Measurements from ENCODE around the gene PCDHGA5.
"Not testable (repeated sequence)": the region's sequence is repeated elsewhere in the genome, so short reads cannot be mapped to it uniquely, and the experiment has no call there.

Gene PCDHGA5

DNA sequence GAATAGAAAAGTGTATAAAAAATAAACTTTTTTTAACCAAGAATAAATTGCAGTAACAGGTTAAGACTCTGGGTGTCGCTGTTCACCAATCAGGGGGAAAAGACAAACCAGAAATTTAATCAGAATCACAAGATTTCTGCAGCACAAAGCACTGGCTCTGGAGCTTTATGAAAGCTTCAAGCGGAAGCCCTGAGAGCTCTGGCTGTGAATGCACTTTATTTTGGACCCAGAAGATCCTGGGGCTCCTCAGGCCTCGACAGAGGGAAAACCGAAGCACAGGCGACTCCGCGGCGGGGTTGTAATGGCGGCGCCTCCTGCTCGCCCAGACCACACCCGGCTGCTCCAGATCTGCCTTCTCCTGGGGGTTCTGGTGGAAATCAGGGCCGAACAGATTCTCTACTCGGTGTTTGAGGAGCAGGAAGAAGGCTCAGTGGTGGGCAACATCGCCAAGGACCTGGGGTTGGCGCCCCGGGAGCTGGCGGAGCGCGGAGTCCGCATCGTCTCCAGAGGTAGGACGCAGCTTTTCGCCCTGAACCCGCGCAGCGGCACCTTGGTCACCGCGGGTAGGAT lies 9.0 kb upstream of the PCDHGA5 start, which contains the start of gene PCDHGA4:
TSS of gene PCDHGA4 (plus strand) at position 122 of the 570 bp plus-strand sequence. CDS start at position 209, 87 bp downstream.
- DNase-seq, result no peak

DNA sequence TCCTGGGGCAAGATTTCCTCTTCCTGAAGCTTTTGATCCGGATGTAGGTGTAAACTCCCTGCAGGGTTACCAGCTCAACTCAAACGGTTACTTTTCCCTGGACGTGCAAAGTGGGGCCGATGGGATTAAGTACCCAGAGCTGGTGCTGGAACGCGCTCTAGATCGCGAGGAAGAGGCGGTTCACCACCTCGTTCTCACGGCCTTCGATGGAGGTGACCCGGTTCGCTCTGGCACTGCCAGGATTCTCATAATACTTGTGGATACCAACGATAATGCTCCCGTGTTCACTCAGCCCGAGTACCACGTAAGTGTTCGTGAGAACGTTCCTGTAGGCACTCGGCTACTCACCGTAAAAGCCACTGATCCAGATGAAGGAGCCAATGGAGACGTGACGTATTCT lies 8.3 kb upstream of the PCDHGA5 start:
- no peak for DNase-seq

DNA sequence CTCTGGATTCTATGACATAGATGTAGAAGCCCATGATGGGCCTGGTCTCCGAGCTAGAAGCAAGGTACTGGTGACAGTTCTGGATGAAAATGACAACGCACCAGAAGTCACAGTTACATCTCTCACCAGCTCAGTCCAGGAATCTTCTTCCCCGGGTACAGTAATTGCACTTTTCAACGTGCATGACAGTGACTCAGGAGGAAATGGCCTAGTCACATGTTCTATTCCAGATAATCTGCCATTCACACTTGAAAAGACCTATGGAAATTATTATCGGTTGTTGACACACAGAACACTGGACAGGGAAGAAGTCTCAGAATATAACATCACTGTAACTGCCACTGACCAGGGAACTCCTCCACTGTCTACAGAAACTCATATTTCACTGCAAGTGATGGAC lies 7.8 kb upstream of the PCDHGA5 start:
- no peak for DNase-seq

DNA sequence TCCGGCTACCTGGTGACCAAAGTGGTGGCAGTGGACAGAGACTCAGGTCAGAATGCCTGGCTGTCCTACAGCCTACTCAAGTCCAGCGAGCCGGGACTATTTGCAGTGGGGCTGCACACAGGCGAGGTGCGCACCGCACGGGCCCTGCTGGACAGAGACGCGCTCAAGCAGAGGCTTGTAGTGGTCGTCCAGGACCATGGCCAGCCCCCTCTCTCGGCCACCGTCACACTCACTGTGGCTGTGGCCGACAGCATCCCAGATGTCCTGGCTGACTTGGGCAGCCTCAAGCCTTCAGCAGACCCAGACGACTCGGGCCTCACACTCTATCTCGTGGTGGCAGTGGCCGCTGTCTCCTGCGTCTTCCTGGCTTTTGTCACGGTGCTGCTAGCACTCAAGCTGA lies 7.0 kb upstream of the PCDHGA5 start:
- no peak for DNase-seq

DNA sequence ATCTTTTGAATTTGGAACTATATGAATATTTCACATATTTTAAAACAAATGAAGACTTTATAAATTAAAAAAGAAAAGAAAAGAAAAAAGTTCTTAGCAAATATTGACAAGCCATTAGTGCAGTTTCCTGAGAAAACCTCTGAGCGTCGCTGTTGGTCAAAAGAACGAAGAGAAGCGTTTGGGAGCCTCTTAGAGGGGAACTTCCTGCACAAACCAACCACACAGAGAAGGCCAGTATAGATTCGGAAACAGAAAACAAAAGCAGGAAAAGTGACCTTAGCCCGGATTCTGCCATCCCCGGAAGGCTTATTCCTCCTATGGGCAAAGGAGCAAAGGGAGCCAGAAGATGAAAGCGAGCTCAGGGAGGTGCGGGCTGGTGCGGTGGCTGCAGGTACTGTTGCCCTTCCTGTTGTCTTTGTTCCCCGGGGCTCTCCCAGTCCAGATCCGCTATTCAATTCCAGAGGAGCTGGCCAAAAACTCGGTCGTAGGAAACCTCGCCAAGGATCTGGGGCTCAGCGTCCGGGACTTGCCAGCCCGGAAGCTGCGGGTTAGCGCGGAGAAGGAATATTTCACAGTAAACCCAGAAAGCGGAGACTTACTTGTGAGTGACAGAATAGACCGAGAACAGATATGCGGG lies 4.1 kb upstream of the PCDHGA5 start, which contains the start of gene PCDHGB2:
TSS of gene PCDHGB2 (plus strand) at position 205 of the 637 bp plus-strand sequence. CDS start at position 347, 142 bp downstream.
- DNase-seq, result no peak

DNA sequence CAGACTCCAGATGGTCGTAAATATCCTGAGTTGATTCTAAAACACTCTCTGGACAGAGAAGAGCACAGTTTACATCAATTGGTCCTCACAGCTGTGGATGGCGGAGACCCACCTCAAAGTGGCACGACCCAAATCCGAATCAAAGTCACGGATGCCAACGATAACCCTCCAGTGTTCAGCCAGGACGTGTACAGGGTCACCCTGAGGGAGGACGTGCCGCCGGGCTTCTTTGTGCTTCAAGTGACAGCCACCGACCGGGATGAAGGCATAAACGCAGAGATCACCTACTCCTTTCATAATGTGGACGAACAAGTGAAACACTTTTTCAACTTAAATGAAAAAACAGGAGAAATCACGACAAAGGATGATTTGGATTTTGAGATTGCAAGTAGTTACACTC lies 3.3 kb upstream of the PCDHGA5 start:
- no peak for DNase-seq

DNA sequence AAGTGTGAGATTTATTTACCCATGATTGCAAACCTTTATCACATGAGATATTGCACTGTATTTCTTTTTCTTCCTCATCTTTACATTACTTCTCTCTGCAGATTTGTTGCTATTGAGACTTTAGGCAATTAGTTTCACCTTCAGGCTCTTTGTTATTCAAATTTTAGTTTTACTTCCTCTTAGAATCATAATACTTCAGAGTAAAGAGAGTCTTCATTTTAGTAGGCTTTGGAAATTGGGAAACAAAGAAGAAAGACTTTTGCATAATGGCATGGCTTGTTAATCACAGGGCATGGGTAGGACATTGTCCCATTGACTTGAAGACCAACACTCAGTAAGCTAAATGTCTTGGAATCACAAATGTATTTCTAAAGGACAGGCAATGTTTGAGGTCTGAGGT lies 1.2 kb upstream of the PCDHGA5 start:
- no peak for DNase-seq

DNA sequence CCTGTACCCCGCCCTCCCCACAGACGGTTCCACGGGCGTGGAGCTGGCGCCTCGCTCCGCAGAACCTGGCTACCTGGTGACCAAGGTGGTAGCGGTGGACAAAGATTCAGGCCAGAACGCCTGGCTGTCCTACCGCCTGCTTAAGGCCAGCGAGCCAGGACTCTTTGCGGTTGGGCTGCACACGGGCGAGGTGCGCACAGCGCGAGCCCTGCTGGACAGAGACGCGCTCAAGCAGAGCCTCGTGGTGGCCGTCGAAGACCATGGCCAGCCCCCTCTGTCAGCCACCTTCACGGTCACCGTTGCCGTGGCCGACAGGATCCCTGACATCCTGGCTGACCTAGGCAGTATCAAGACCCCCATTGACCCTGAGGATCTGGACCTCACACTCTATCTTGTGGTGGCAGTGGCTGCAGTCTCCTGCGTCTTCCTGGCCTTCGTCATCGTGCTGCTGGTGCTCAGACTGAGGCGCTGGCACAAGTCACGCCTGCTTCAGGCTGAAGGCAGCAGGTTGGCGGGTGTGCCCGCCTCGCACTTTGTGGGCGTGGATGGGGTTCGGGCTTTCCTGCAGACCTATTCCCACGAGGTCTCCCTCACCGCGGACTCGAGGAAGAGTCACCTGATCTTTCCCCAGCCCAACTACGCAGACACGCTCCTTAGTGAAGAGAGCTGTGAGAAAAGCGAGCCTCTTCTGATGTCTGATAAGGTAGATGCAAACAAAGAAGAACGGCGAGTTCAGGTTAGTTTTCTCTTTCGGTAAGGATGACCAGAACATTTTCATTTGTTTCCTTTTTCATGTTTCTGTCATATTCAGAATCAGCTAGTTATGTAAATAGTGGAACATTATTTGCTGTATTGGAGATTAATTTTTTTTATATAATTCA lies 2.3 kb downstream of the PCDHGA5 start:
- no peak for DNase-seq

DNA sequence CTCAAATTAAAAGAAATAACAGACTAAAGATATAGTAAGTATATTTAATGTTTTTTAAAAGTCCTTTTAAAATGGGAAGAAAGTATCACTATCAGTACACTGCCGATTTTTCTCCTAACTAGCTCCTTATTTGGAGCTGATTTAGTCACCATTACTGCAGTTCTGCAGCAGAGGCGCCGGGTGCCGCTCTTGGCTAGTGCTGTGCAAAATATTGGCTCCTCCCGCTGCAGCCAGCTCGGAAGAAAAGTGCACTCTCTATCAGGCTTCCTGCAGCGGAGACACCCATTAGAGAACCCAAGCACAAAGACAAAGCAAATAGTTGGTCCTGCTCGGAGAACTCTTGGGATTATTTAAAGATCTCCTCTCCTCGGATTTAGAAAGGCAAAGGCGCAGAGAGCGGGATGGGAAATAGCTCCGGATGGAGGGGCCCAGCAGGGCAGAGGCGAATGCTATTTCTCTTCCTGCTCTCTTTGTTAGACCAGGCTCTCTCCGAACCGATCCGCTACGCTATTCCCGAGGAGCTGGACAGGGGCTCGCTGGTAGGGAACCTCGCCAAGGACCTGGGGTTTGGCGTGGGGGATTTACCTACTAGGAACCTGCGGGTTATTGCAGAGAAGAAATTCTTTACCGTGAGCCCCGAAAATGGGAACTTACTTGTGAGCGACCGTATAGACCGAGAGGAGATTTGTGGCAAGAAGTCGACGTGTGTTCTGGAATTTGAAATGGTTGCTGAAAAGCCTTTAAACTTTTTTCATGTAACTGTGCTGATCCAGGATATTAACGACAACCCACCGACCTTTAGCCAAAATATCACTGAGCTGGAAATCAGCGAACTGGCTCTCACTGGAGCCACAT lies 6.3 kb downstream of the PCDHGA5 start, which contains the start of gene PCDHGB3:
TSS of gene PCDHGB3 (plus strand) at position 249 of the 855 bp plus-strand sequence. CDS start at position 402, 153 bp downstream.
- DNase-seq, result no peak

DNA sequence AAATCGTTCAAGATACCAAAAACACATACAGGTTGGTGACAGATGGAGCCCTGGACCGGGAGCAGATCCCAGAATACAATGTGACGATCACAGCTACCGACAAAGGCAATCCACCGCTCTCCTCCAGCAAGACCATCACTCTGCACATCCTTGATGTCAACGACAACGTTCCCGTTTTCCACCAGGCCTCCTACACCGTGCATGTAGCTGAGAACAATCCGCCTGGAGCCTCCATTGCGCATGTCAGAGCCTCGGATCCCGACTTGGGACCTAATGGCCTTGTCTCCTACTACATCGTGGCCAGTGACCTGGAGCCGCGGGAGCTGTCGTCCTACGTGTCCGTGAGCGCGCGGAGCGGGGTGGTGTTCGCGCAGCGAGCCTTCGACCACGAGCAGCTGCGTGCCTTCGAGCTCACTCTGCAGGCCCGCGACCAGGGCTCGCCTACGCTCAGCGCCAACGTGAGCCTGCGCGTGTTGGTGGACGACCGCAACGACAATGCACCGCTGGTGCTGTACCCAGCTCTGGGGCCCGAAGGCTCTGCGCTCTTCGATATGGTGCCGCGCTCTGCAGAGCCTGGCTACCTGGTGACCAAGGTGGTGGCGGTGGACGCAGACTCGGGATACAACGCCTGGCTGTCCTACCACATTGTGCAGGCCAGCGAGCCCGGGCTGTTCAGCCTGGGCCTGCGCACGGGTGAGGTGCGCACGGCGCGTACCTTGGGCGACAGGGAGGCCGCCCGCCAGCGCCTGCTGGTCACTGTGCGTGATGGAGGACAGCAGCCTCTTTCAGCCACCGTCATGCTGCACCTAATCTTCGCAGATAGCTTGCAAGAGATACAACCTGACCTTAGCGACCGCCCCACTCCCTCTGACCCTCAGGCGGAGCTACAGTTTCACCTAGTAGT lies 7.9 kb downstream of the PCDHGA5 start:
- DNase-seq, result no peak

DNA sequence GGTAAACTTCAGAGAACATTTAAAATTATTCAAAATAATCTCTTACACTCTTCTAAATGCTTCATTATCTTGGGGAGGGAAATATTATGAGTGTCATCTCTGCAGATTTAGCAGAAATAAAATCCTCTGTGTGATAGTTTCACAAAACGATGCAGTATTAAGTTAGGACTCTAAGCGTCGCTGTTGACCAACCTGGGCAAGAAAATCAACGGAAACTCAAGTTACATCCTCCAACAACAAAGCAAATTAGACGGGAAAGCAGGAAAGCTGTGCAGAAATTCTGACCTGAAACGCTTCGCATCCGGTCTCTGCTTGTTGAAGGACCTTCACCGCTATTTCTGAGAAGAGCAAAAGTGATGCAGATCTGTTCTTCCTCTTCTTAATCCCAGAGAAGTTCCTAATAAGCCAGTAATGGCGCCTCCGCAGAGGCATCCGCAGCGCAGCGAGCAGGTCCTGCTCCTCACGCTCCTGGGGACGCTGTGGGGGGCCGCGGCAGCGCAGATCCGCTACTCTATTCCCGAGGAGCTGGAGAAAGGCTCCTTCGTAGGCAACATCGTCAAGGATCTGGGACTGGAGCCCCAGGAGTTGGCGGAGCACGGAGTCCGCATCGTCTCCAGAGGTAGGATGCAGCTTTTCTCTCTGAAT lies 9.8 kb downstream of the PCDHGA5 start, which contains the start of gene PCDHGA6:
TSS of gene PCDHGA6 (plus strand) at position 219 of the 645 bp plus-strand sequence. CDS start at position 412, 193 bp downstream.
- DNase-seq, result no peak

DNA sequence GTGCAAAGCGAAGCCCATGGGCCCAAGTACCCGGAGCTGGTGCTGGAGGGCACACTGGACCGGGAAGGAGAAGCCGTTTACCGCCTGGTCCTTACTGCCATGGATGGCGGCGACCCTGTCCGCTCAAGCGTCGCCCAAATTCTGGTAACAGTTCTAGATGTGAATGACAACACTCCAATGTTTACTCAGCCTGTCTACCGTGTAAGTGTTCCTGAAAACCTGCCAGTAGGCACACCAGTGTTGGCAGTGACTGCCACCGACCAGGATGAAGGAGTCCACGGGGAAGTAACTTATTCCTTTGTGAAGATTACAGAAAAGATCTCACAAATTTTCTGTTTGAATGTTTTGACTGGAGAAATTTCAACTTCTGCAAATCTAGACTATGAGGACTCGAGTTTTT lies 10.7 kb downstream of the PCDHGA5 start:
- no peak for DNase-seq

DNA sequence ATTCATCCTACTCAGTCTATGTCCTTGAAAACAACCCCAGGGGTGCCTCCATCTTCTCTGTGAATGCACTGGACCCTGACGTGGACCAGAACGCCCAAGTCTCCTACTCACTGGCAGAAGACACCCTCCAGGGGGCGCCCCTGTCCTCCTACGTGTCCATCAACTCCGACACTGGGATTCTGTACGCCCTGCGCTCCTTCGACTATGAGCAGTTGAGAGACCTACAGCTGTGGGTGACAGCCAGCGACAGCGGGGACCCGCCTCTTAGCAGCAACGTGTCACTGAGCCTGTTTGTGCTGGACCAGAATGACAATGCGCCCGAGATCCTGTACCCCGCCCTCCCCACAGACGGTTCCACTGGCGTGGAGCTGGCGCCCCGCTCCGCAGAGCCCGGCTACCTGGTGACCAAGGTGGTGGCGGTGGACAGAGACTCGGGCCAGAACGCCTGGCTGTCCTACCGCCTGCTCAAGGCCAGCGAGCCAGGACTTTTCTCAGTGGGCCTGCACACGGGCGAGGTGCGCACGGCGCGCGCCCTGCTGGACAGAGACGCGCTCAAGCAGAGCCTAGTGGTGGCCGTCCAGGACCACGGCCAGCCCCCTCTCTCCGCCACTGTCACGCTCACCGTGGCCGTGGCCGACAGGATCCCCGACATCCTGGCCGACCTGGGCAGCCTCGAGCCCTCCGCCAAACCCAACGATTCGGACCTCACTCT lies 11.6 kb downstream of the PCDHGA5 start:
- not testable (repeated sequence) for DNase-seq

DNA sequence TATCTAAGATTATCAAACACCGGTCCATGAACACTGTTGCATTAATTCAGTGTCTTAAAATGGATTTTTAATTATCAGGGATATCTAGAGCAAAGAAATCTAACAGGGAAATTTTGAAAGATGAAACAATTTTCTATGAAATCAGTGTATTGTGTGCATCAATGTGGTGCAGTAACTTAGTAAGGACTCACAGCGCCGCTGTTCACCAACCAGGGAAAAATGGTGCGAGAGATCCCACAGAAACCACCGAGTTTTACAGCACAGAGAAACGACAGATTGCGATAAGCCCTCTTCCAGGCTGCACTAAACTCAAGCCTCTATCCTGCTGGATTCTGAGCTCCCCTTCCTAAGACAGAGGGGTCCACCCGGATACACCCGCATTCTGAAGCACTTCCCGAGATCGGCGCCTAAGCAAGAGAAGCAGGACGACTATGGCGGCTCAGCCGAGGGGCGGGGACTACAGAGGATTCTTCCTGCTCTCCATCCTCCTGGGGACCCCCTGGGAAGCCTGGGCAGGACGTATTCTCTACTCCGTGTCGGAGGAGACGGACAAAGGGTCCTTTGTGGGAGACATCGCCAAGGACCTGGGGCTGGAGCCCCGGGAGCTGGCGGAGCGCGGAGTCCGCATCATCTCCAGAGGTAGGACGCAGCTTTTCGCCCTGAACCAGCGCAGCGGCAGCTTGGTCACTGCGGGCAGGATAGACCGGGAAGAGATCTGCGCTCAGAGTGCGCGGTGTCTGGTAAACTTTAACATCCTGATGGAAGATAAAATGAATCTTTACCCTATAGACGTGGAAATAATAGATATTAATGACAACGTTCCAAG lies 18.7 kb downstream of the PCDHGA5 start, which contains the start of gene PCDHGA7:
TSS of gene PCDHGA7 (plus strand) at position 274 of the 826 bp plus-strand sequence. CDS start at position 432, 158 bp downstream.
- no peak for DNase-seq

DNA sequence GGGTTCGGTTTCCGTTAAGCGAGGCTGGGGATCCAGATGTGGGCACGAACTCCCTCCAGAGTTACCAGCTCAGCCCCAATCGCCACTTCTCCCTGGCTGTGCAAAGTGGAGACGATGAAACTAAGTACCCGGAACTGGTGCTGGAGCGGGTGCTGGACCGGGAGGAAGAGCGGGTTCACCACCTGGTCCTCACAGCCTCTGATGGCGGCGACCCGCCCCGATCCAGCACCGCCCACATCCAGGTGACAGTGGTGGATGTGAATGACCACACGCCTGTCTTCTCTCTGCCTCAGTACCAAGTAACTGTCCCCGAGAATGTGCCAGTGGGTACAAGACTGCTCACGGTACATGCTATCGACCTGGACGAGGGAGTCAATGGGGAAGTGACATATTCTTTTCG lies 19.4 kb downstream of the PCDHGA5 start:
- no peak for DNase-seq

DNA sequence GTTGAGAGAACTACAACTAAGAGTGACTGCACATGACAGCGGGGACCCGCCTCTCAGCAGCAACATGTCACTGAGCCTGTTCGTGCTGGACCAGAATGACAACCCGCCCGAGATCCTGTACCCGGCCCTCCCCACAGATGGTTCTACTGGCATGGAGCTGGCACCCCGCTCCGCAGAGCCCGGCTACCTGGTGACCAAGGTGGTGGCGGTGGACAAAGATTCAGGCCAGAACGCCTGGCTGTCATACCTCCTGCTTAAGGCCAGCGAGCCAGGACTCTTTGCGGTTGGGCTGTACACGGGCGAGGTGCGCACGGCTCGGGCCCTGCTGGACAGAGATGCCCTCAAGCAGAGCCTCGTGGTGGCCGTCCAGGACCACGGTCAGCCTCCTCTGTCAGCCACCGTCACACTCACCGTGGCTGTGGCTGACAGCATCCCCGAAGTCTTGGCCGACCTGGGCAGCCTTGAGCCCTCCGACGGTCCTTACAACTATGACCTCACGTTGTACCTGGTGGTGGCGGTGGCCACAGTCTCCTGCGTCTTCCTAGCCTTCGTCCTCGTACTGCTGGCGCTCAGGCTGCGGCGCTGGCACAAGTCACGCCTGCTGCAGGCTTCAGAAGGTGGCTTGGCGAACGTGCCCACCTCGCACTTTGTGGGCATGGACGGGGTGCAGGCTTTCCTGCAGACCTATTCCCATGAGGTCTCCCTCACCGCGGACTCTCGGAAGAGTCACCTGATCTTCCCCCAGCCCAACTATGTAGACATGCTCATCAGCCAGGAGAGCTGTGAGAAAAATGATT lies 20.7 kb downstream of the PCDHGA5 start:
- no peak for DNase-seq

DNA sequence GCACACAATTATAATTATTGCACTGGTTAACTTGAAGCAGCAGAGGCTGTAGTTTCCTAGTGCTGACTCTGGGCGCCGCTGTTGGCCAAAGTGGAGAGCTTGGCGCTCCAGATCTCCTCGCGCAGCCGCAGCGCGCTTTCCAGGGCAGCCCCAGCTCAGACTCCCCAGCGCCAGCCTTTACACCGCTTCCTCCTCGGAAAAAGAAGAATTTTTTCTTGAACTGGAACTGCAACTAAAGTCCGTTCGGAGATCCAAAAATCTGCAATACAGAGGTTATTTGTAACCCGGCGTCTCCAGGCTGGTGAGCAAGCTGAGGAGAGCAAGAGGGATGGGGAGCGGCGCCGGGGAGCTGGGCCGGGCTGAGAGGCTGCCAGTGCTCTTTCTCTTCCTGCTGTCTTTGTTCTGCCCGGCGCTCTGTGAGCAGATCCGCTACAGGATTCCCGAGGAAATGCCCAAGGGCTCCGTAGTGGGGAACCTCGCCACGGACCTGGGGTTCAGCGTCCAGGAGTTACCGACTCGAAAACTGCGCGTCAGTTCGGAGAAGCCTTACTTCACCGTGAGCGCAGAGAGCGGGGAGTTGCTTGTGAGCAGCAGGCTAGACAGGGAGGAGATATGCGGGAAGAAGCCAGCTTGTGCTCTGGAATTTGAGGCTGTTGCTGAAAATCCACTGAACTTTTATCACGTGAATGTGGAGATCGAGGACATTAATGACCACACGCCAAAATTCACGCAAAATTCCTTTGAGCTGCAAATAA lies 23.8 kb downstream of the PCDHGA5 start, which contains the start of gene PCDHGB4:
TSS of gene PCDHGB4 (plus strand) at position 142 of the 755 bp plus-strand sequence. CDS start at position 329, 187 bp downstream.
- not testable (repeated sequence) for DNase-seq

Measured in DMS79 treated with DMSO at 0.1 percent for 48 hours (cell line).